Activated CD4-positive, alpha-beta memory T cell treated with anti-CD3 and anti-CD28 coated beads for 36 hours (primary cell): ENCODE results near the gene BCDIN3D. TPM values are rescaled to one million over a fixed set of nuclear protein-coding genes. Genes with fewer than 3 reads are reported as not detected.
"Not testable (repeated sequence)": the region's sequence is repeated elsewhere in the genome, so short reads cannot be mapped to it uniquely, and the experiment has no call there.

Experiments used
- CTCF ChIA-PET: fragments of 350-600 bp; sonication (Branson Sonifier 250); formaldehyde crosslinking; loops from one replicate; lab custom pipeline; 2021; ENCODE audit warnings: antibody characterized with exemption, inconsistent platforms; lab: Charles Lee
- POLR2A ChIA-PET: fragments of 350-600 bp; sonication (Branson Sonifier 250); formaldehyde crosslinking; loops from one replicate; lab custom pipeline; 2021; ENCODE audit warnings: antibody characterized with exemption; lab: Charles Lee
- DNase-seq: peaks from one replicate; pipeline ENCODE4 v3.0.0-alpha.2; 2020
- H3K27ac Mint-ChIP-seq: one replicate; pipeline ENCODE4 v1.8.0; 2021; ENCODE audit warnings: mixed read lengths
- H3K27me3 Mint-ChIP-seq: one replicate; pipeline ENCODE4 v1.8.0; 2021; ENCODE audit warnings: mixed read lengths
- H3K36me3 Mint-ChIP-seq: one replicate; pipeline ENCODE4 v1.8.0; 2021; ENCODE audit warnings: mixed read lengths
- H3K4me1 Mint-ChIP-seq: one replicate; pipeline ENCODE4 v1.8.0; 2021; ENCODE audit warnings: low read depth, mixed read lengths
- H3K4me3 Mint-ChIP-seq: one replicate; pipeline ENCODE4 v1.8.0; 2021; ENCODE audit warnings: mild to moderate bottlenecking, mixed read lengths
- H3K9me3 Mint-ChIP-seq: one replicate; pipeline ENCODE4 v1.8.0; 2021; ENCODE audit warnings: mixed read lengths
- intact Hi-C: fragments of 100-400 bp; cut with micrococcal nuclease; formaldehyde crosslinking; loops from one replicate; pipeline ENCODE4 v1.15.1; 2023
- total RNA-seq, 2 experiments: library from RNA; stranded (reverse); gene quantifications; one replicate each; pipeline ENCODE4 v1.2.3, GENCODE V29; 2021

BCDIN3D gene
- total RNA-seq, 2 experiments from 2014 or later, result 5.8 to 6.1 TPM

DNA sequence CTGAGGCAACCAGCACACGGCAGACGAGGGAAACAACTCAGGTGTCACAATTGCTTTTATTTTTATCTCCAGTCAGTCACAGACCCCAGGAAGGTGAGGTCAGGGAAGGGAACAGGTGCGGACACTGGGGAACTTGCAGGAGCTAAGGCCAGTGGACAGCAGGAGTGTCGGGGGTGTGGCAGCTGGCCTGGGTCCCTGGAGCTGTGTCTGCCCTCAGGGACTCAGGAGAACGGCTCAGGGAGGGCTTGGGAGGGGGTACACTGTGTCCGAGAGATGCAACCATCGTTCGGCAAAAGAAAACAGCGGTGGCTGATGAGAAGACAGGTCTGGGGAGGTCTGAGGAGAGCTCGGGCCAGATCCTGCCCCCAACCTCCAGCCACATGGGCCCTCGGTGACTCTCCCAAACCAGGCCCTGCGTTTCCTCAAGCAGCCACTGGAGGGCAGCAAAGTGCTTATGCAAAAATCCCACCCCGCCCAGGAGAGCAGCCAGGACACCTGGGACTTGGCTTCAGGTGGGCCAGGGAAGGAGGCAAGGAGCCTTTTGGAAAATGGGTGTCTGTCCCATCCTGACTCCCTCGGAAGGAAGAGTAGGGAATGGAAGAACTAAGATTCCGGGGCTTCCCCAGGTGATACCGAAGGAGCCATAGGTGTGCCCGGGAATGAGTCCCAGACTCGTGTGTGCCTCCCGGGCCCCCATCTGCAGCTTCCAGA is 24.1 kb upstream of the BCDIN3D start:
- Mint-ChIP-seq H3K4me1 (no peaks in the 10 kb centered on the region), H3K36me3 (no peaks in the 10 kb centered on the region), H3K4me3 (no peak overlapping the region), H3K27me3 (no peaks in the 10 kb centered on the region), H3K27ac (no peak overlapping the region), H3K9me3 (no peaks in the 10 kb centered on the region)
- POLR2A ChIA-PET, result no interaction called here
- intact Hi-C loops, result loop anchor here (2.0 to 5.0 kb wide), 2 partner anchors 80 to 100 kb away; no protein-coding TSS in a partner anchor
- peak; percentile 83 for DNase-seq
- CTCF ChIA-PET, result interaction anchor here (0.7 to 7.3 kb wide), 37 partner anchors 9 to 218 kb away, joined by 3 to 56 read pairs (median 4); partner anchors contain the start of genes BCDIN3D, RACGAP1, SMARCD1 and TMBIM6

DNA sequence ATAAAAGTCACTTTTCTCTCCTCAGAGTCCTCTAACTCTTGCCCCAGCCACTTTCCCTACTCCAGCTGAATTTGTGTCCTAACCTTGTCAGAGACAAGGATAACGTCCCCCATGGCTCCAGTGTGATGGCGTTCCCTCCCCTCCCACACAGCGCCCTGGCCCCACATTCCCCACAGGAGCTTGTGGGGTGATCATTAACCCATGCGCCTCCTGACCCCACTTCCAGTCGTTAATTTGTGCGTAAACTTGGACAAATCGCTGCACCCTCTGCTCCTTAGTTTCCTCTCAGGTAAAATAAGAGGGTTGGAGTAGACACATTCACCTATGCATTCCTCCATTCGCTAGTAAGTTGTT is 22.9 kb upstream of the BCDIN3D start:
- POLR2A ChIA-PET, result no interaction called here
- no peaks in the 10 kb centered on the region for H3K27me3 Mint-ChIP-seq
- intact Hi-C loops, result loop anchor here (2.0 to 5.0 kb wide), 2 partner anchors 82 to 101 kb away; no protein-coding TSS in a partner anchor
- no peak for DNase-seq
- CTCF ChIA-PET, result interaction anchor here (0.8 to 7.3 kb wide), 15 partner anchors 9 to 204 kb away, joined by 3 to 56 read pairs (median 6); partner anchors contain the start of gene TMBIM6
- H3K36me3 Mint-ChIP-seq, result no peaks in the 10 kb centered on the region
- H3K4me1 Mint-ChIP-seq, result no peaks in the 10 kb centered on the region
- H3K4me3 Mint-ChIP-seq, result no peak overlapping the region
- no peaks in the 10 kb centered on the region for H3K9me3 Mint-ChIP-seq
- H3K27ac Mint-ChIP-seq, result no peak overlapping the region

DNA sequence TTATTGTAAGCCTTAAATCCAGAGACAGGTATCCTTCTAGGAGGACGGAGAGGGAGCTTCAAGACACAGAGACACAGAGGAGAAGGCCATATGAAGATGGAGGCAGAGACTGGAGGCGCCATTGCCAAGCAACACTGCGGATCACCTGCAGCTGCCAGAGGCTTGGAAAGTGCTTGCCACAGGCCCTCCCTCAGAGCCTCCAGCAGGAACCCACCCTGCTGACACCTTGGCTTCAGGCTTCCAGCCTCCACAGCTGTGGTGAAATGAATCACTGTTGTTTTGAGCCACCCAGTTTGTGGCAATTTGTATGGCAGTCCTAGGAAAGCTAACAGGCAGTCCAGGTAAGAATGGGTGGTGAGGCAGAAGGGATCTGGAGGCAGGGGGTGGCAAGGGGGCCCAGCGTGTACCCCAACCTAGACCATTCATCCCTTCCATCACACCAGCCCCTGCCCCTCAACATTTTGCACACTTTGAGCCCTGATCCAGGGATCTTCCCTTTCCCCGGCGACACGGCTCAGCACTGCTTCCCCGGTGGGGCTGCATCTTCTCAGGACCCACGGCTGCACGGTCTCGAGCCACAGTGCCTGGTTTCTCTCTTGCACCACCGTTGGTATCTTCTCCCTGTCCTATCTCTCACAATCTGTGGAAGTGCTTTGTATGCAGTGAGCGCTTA is 22.3 kb upstream of the BCDIN3D start:
- H3K4me3 Mint-ChIP-seq, result no peak overlapping the region
- ChIA-PET CTCF (interaction anchor here (0.8 to 7.3 kb wide), 9 partner anchors 9 to 227 kb away, joined by 3 to 56 read pairs (median 3); partner anchors contain the start of gene TMBIM6), POLR2A (no interaction called here)
- intact Hi-C loops, result loop anchor here (5.0 kb wide), 1 partner anchor 82 kb away; no protein-coding TSS in a partner anchor
- H3K36me3 Mint-ChIP-seq, result no peaks in the 10 kb centered on the region
- H3K27ac Mint-ChIP-seq, result no peak overlapping the region
- no peaks in the 10 kb centered on the region for H3K4me1 Mint-ChIP-seq
- H3K27me3 Mint-ChIP-seq, result no peaks in the 10 kb centered on the region
- no peak for DNase-seq
- no peaks in the 10 kb centered on the region for H3K9me3 Mint-ChIP-seq

DNA sequence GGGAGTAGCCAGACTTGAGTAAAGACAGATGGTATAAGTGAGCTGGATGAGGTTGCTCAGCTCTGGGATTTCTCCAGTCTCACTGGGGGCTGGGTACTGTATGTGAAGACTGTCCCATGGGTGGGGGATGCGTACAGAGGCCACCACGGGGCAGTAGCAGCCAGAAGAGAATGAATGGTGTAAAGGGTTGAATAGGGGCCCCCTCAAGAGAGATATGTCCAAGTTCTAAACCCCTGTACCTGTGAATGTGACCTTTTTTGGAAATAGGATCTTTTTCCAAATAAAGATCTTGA is 21.8 kb upstream of the BCDIN3D start:
- Mint-ChIP-seq H3K4me3 (no peak overlapping the region), H3K4me1 (no peaks in the 10 kb centered on the region), H3K36me3 (no peaks in the 10 kb centered on the region), H3K27ac (no peak overlapping the region), H3K9me3 (no peaks in the 10 kb centered on the region), H3K27me3 (no peaks in the 10 kb centered on the region)
- ChIA-PET CTCF (interaction anchor here (0.8 to 7.3 kb wide), 4 partner anchors 81 to 227 kb away, joined by 3 to 56 read pairs (median 4); no protein-coding TSS in a partner anchor), POLR2A (no interaction called here)
- no peak for DNase-seq
- intact Hi-C loops, result loop anchor here (5.0 kb wide), 1 partner anchor 83 kb away; no protein-coding TSS in a partner anchor

DNA sequence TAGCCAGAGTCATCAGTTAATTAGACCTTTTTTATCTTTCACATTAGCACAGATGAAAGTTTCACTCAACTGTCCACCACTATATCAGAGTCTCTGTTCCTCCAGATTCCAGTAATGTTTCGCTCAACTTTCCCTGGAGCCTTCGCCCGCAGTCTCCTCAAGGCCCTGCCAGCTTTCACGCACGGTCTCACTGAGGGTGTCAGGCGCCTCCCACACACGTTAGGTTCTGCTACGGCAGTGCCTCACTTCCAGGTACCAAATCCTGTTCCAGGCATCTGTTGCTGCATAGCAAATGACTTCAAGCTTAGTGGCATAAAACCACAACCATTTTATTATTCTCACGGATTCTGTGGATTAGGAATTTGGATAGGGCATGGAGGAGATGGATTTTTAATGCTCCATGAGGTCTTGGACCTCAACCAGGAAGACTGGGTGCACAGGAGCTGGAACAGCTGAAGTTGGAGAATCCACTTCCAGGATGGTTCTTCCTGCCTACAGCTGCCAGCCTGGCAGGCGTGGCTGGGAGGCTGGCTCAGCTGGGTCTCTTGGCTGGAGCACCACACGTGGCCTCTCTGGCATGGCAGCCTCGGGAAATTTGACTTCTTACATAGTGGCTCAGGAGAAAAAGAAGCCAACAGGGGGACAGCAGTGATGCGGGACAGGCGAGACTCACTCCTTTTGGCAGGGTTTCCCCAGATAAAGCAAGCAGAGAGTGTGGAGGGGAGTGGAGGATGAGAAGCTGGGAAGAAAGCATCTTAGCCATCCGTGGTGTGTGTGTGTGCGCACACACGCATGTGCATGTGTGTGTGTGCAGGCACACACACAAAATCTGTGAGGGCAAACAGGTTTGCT is 21.3 kb upstream of the BCDIN3D start:
- Mint-ChIP-seq H3K36me3 (no peaks in the 10 kb centered on the region), H3K27ac (no peak overlapping the region), H3K4me3 (no peak overlapping the region), H3K9me3 (no peaks in the 10 kb centered on the region), H3K27me3 (no peaks in the 10 kb centered on the region), H3K4me1 (no peaks in the 10 kb centered on the region)
- ChIA-PET POLR2A (no interaction called here), CTCF (interaction anchor here (0.9 to 7.3 kb wide), 8 partner anchors 13 to 192 kb away, joined by 3 to 56 read pairs (median 4); no protein-coding TSS in a partner anchor)
- no peak for DNase-seq
- intact Hi-C loops, result no loop called here

DNA sequence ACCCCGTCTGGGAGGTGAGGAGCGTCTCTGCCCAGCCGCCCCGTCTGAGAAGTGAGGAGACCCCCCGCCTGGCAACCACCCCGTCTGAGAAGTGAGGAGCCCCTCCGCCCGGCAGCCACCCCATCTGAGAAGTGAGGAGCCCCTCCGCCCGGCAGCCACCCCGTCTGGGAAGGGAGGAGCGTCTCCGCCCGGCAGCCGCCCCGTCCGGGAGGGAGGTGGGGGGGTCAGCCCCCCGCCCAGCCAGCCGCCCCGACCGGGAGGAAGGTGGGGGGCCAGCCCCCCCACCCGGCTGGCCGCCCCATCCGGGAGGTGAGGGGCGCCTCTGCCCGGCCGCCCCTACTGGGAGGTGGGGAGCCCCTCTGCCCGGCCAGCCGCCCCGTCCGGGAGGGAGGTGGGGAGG is 18.0 kb upstream of the BCDIN3D start:
- H3K36me3 Mint-ChIP-seq, H3K9me3 Mint-ChIP-seq, H3K27ac Mint-ChIP-seq, H3K27me3 Mint-ChIP-seq, POLR2A ChIA-PET, H3K4me3 Mint-ChIP-seq, intact Hi-C loops, DNase-seq, CTCF ChIA-PET, H3K4me1 Mint-ChIP-seq: not testable (repeated sequence)

DNA sequence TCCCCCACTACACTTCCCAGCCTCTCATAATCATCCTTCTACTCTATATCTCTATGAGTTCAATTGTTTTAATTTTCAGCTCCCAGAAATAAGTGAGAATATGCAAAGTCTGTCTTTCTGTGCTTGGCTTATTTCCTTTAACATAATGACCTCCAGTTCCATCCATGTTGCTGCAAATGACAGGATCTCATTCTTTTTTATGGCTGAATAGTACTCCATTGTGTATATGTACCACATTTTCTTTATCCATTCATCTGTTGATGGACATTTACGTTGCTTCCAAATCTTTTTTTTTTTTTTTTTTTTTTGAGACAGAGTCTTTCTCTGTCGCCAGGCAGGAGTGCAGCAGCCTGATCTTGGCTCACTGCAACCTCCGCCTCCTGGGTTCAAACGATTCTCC is 13.0 kb upstream of the BCDIN3D start:
- DNase-seq, intact Hi-C loops, H3K36me3 Mint-ChIP-seq, H3K4me3 Mint-ChIP-seq, H3K9me3 Mint-ChIP-seq, H3K27me3 Mint-ChIP-seq, POLR2A ChIA-PET, H3K27ac Mint-ChIP-seq, H3K4me1 Mint-ChIP-seq: not testable (repeated sequence)
- CTCF ChIA-PET, result interaction anchor here (1.1 to 2.9 kb wide), 3 partner anchors 9 to 17 kb away, joined by 3 to 10 read pairs (median 3); no protein-coding TSS in a partner anchor

DNA sequence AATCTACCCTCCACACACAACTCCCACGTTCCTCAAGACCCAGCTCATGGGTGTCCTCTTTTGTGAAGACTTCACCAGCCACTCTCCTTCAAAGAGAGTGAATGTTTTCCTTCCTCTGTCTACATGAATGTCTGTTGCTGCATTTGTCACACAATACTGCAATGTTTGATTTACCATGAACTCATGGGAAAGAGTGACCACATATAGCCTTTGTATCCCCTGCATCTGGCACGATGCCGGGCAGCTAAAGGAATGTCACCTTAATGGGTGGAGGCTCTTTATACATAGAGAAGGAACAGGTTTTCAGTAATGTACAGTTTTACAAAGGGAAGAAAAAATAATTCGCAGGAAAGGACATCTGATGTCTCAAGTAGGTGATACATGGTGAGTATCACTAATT is 12.1 kb upstream of the BCDIN3D start:
- ChIA-PET CTCF (interaction anchor here (0.9 to 2.9 kb wide), 4 partner anchors 8 to 91 kb away, joined by 3 to 10 read pairs (median 3); no protein-coding TSS in a partner anchor), POLR2A (no interaction called here)
- no peaks in the 10 kb centered on the region for H3K36me3 Mint-ChIP-seq
- no peak overlapping the region for H3K27ac Mint-ChIP-seq
- H3K9me3 Mint-ChIP-seq, result no peaks in the 10 kb centered on the region
- H3K27me3 Mint-ChIP-seq, result no peaks in the 10 kb centered on the region
- H3K4me3 Mint-ChIP-seq, result no peak overlapping the region
- intact Hi-C loops, result no loop called here
- peaks cover 7% of the 10 kb centered on the region for H3K4me1 Mint-ChIP-seq
- no peak for DNase-seq

DNA sequence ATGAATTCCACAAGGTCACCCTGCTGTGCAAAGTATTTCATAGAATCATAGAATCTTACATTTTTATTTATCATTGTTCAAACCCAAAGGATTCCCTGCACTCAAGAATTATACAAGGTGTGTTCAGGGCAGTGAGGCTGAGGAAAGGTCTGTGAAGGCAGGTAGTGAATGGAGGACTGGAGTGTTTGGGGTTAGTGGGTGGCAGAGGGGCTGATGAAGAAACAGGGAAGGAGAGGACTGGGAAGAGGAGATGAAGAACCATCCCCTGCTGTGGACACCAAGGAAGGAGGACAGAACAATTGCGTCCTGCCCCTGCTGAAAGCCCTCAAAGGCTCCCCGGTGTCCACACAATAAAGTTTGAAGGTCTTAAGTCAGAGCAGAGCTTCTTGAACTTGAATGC is 10.8 kb upstream of the BCDIN3D start:
- Mint-ChIP-seq H3K27me3 (peaks cover 3% of the 10 kb centered on the region), H3K36me3 (no peaks in the 10 kb centered on the region), H3K27ac (no peak overlapping the region), H3K4me1 (peaks cover 7% of the 10 kb centered on the region), H3K4me3 (no peak overlapping the region), H3K9me3 (no peaks in the 10 kb centered on the region)
- DNase-seq, result no peak
- POLR2A ChIA-PET, result no interaction called here
- intact Hi-C loops, result no loop called here
- CTCF ChIA-PET, result interaction anchor here (2.9 kb wide), 1 partner anchor 13 kb away, joined by 10 read pairs; no protein-coding TSS in a partner anchor

DNA sequence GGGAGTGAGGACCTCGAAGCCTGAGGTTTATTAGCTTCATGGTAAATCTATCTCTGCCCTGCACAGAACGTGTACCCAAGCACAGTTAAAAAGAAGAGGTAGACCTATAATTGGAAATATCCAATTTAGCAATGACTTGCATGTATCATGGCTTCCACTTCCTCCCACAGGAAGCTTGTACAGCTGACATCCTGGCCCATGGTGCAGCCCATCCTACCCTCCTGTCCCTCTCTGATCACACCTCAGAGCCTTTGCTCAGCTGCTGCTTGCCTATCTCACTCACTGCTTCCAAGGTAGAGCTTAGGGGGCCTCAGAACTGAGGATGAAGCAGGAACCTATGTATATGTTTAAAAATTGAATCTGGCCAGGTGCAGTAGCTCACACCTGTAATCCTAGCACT is 4.3 kb upstream of the BCDIN3D start:
- Mint-ChIP-seq H3K9me3 (no peaks in the 10 kb centered on the region), H3K4me1 (peaks cover 25% of the 10 kb centered on the region), H3K4me3 (no peak overlapping the region), H3K27ac (no peak overlapping the region), H3K27me3 (peaks cover 3% of the 10 kb centered on the region), H3K36me3 (no peaks in the 10 kb centered on the region)
- ChIA-PET POLR2A (no interaction called here), CTCF (interaction anchor here (1.0 to 1.6 kb wide), 7 partner anchors 8 to 237 kb away, joined by 3 to 8 read pairs (median 3); partner anchors contain the start of genes SMARCD1 and TMBIM6)
- intact Hi-C loops, result no loop called here
- no peak for DNase-seq

DNA sequence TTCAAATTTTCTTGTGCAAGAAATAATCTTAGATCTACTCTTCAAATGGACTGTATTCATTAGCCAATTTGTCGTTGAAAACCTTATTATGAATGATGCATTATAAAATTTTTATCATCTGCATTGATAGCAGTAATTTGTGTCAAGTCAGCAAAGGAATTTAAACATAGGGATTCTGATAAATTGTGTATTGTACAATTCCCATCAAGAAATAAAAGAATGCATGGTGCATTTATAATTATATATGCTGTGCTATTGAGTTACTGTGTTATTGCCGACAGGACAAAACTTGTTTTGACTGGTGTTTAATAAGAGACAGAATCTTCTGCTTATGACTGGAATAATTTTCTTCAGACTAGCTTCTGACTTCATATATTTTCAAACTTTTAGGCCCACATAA is 3.1 kb upstream of the BCDIN3D start:
- POLR2A ChIA-PET, result no interaction called here
- H3K36me3 Mint-ChIP-seq, result no peaks in the 10 kb centered on the region
- H3K9me3 Mint-ChIP-seq, result no peaks in the 10 kb centered on the region
- no peak overlapping the region for H3K27ac Mint-ChIP-seq
- H3K4me3 Mint-ChIP-seq, result no peak overlapping the region
- DNase-seq, result no peak
- H3K27me3 Mint-ChIP-seq, result peaks cover 3% of the 10 kb centered on the region
- peaks cover 35% of the 10 kb centered on the region for H3K4me1 Mint-ChIP-seq
- intact Hi-C loops, result no loop called here
- CTCF ChIA-PET, result interaction anchor here (1.3 to 1.7 kb wide), 4 partner anchors 9 to 210 kb away, joined by 3 to 7 read pairs (median 5); no protein-coding TSS in a partner anchor
